HEK293 (cell line): ENCODE measurements around the gene CYP51A1.

Experiments
- CTCF ChIA-PET: fragments of 350-600 bp; formaldehyde crosslinking; extraction: SDS; loops from one replicate; lab custom pipeline; 2021; ENCODE audit warnings: antibody characterized with exemption; lab: Yijun Ruan, JAX
- POLR2A ChIA-PET: fragments of 300-600 bp; formaldehyde crosslinking; extraction: SDS; loops from one replicate; lab custom pipeline; 2020; ENCODE audit warnings: antibody characterized with exemption, inconsistent platforms; lab: Yijun Ruan, JAX
- H3K27ac ChIP-seq: fragments of 200-500 bp; sonication (Bioruptor generic); 2 replicates; pipeline ENCODE4 v1.5.1; 2014; ENCODE audit warnings: low read depth, low read length, control low read depth, inconsistent platforms; ENCODE audit errors: extremely low read depth
- H3K36me3 ChIP-seq, 2 experiments: fragments of 200-500 bp in 1 of 2; sonication (Bioruptor generic) in 1 of 2; 1 replicate in 1 of 2; 2 replicates in 1 of 2; pipeline ENCODE4 v1.5.1; 2014 to 2017; ENCODE audit warnings: inconsistent platforms in 2 of 2, low read length in 2 of 2; ENCODE audit not compliant: control insufficient read depth in 2 of 2, insufficient read depth in 1 of 2
- H3K4me1 ChIP-seq: fragments of 200-500 bp; sonication (Bioruptor generic); 2 replicates; pipeline ENCODE4 v1.5.1; 2014; ENCODE audit warnings: mild to moderate bottlenecking, low read length, inconsistent platforms; ENCODE audit not compliant: control insufficient read depth, insufficient read depth
- H3K4me3 ChIP-seq: 2 replicates; pipeline ENCODE4 v1.5.1; 2011; ENCODE audit warnings: low read depth, mild to moderate bottlenecking, control low read depth, low read length, moderate library complexity
- H3K9me3 ChIP-seq: fragments of 200-500 bp; sonication (Bioruptor generic); 2 replicates; pipeline ENCODE4 v1.5.1; 2014; ENCODE audit warnings: low read depth, low read length, inconsistent platforms; ENCODE audit not compliant: control insufficient read depth, insufficient read depth
- HIC1 ChIP-seq: fragments of 450-650 bp; formaldehyde crosslinking; IDR thresholded peaks from 2 replicates; pipeline ENCODE4 v1.5.1; 2016; ENCODE audit warnings: missing biosample characterization, missing genetic modification characterization
- HOXD13 ChIP-seq: sonication (generic); formaldehyde crosslinking; IDR thresholded peaks from 2 replicates; pipeline ENCODE4 v1.8.0; 2022; ENCODE audit warnings: missing genetic modification reagents, borderline replicate concordance
- KLF9 ChIP-seq: fragments of 450-650 bp; formaldehyde crosslinking; IDR thresholded peaks from 2 replicates; pipeline ENCODE4 v1.5.1; 2016; ENCODE audit warnings: missing biosample characterization, missing genetic modification characterization, low read depth
- OVOL3 ChIP-seq: fragments of 450-650 bp; formaldehyde crosslinking; IDR thresholded peaks from 2 replicates; pipeline ENCODE4 v1.5.1; 2016; ENCODE audit warnings: missing biosample characterization, missing genetic modification characterization
- SALL2 ChIP-seq: fragments of 450-650 bp; formaldehyde crosslinking; IDR thresholded peaks from 2 replicates; pipeline ENCODE4 v1.5.0; 2017; ENCODE audit warnings: missing biosample characterization, mild to moderate bottlenecking, missing genetic modification characterization, borderline replicate concordance
- ZBTB6 ChIP-seq: fragments of 450-650 bp; formaldehyde crosslinking; IDR thresholded peaks from 2 replicates; pipeline ENCODE4 v1.5.1; 2017; ENCODE audit warnings: missing biosample characterization, missing genetic modification characterization
- ZNF114 ChIP-seq: fragments of 450-650 bp; formaldehyde crosslinking; IDR thresholded peaks from 2 replicates; pipeline ENCODE4 v1.5.0; 2017; ENCODE audit warnings: missing biosample characterization, missing genetic modification characterization
- ZNF266 ChIP-seq: fragments of 450-650 bp; formaldehyde crosslinking; IDR thresholded peaks from 2 replicates; pipeline ENCODE4 v1.5.1; 2016; ENCODE audit warnings: missing biosample characterization, missing genetic modification characterization, low read depth
- ZNF48 ChIP-seq: fragments of 450-650 bp; formaldehyde crosslinking; IDR thresholded peaks from 2 replicates; pipeline ENCODE4 v1.5.1; 2016; ENCODE audit warnings: missing biosample characterization, missing genetic modification characterization
- ZNF529 ChIP-seq: fragments of 450-650 bp; formaldehyde crosslinking; IDR thresholded peaks from 2 replicates; pipeline ENCODE4 v1.5.1; 2017; ENCODE audit warnings: missing genetic modification characterization, missing biosample characterization; ENCODE audit not compliant: insufficient replicate concordance
- ZNF645 ChIP-seq: fragments of 450-650 bp; formaldehyde crosslinking; IDR thresholded peaks from 2 replicates; pipeline ENCODE4; 2016; ENCODE audit warnings: missing biosample characterization, missing genetic modification characterization
- ZNF777 ChIP-seq: fragments of 450-650 bp; formaldehyde crosslinking; IDR thresholded peaks from 2 replicates; pipeline ENCODE4 v1.5.1; 2017; ENCODE audit warnings: missing biosample characterization, missing genetic modification characterization, borderline replicate concordance
- TF ChIP-seq, protein P1 (sequence below): fragments of 450-650 bp; formaldehyde crosslinking; IDR thresholded peaks from 2 replicates; pipeline ENCODE4 v1.5.1; 2016; ENCODE audit warnings: missing biosample characterization, missing genetic modification characterization
- TF ChIP-seq, protein P2 (sequence below): fragments of 450-650 bp; formaldehyde crosslinking; IDR thresholded peaks from 2 replicates; pipeline ENCODE4 v1.5.1; 2016; ENCODE audit warnings: missing biosample characterization, missing genetic modification characterization, borderline replicate concordance
- TF ChIP-seq, protein P3 (sequence below): fragments of 450-650 bp; formaldehyde crosslinking; IDR thresholded peaks from 2 replicates; pipeline ENCODE4 v1.5.1; 2016; ENCODE audit warnings: missing biosample characterization, missing genetic modification characterization
- TF ChIP-seq, protein P4 (sequence below): fragments of 450-650 bp; formaldehyde crosslinking; IDR thresholded peaks from 2 replicates; pipeline ENCODE4 v1.5.1; 2016; ENCODE audit warnings: missing biosample characterization, missing genetic modification characterization, low read depth

CYP51A1 gene

DNA sequence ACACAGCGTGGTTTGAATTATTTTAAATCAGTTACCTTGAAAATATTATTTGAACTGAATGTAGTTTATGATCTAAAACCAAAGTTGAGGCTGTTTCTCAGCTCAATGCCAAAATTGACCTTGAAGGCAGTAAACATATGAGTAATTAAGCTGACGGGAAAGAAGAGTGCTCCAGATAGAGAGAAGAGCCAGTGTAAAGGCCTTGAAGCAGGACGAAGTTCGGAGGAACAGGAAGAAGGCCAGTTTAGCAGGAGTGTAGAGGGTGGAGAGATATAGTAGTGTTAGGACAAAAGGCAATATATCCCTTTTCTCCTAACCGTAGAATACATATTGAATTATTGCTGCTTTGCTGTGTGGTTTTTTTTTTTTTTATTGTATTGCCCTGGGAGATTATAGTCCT is 63.2 kb downstream of the CYP51A1 start (continued):
- TF ChIP-seq ZBTB6 = no peak
- TF ChIP-seq, protein P1, sequence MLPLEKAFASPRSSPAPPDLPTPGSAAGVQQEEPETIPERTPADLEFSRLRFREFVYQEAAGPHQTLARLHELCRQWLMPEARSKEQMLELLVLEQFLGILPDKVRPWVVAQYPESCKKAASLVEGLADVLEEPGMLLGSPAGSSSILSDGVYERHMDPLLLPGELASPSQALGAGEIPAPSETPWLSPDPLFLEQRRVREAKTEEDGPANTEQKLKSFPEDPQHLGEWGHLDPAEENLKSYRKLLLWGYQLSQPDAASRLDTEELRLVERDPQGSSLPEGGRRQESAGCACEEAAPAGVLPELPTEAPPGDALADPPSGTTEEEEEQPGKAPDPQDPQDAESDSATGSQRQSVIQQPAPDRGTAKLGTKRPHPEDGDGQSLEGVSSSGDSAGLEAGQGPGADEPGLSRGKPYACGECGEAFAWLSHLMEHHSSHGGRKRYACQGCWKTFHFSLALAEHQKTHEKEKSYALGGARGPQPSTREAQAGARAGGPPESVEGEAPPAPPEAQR = no peak
- no peak for TF ChIP-seq ZNF266 (tag by site-specific recombination)

- no peak overlapping the region for H3K4me3 ChIP-seq
- ChIA-PET POLR2A (no interaction called here), CTCF (interaction anchor here (0.6 kb wide), 1 partner anchor 14 kb away, joined by 3 read pairs; no protein-coding TSS in a partner anchor)
- H3K4me1 ChIP-seq = no peaks in the 10 kb centered on the region
- no peak overlapping the region for H3K27ac ChIP-seq
- H3K36me3 ChIP-seq = peaks cover 4 to 8% of the 10 kb centered on the region in 2 experiments; a peak in 2 of 3 replicates
- H3K9me3 ChIP-seq = no peaks in the 10 kb centered on the region
- TF ChIP-seq ZNF777 (tag by site-specific recombination) = no peak
- TF ChIP-seq, protein P1 = no peak
- TF ChIP-seq, protein P2, sequence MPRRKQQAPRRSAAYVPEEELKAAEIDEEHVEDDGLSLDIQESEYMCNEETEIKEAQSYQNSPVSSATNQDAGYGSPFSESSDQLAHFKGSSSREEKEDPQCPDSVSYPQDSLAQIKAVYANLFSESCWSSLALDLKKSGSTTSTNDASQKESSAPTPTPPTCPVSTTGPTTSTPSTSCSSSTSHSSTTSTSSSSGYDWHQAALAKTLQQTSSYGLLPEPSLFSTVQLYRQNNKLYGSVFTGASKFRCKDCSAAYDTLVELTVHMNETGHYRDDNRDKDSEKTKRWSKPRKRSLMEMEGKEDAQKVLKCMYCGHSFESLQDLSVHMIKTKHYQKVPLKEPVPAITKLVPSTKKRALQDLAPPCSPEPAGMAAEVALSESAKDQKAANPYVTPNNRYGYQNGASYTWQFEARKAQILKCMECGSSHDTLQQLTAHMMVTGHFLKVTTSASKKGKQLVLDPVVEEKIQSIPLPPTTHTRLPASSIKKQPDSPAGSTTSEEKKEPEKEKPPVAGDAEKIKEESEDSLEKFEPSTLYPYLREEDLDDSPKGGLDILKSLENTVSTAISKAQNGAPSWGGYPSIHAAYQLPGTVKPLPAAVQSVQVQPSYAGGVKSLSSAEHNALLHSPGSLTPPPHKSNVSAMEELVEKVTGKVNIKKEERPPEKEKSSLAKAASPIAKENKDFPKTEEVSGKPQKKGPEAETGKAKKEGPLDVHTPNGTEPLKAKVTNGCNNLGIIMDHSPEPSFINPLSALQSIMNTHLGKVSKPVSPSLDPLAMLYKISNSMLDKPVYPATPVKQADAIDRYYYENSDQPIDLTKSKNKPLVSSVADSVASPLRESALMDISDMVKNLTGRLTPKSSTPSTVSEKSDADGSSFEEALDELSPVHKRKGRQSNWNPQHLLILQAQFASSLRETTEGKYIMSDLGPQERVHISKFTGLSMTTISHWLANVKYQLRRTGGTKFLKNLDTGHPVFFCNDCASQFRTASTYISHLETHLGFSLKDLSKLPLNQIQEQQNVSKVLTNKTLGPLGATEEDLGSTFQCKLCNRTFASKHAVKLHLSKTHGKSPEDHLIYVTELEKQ (tag by site-specific recombination) = no peak
- TF ChIP-seq, protein P3, sequence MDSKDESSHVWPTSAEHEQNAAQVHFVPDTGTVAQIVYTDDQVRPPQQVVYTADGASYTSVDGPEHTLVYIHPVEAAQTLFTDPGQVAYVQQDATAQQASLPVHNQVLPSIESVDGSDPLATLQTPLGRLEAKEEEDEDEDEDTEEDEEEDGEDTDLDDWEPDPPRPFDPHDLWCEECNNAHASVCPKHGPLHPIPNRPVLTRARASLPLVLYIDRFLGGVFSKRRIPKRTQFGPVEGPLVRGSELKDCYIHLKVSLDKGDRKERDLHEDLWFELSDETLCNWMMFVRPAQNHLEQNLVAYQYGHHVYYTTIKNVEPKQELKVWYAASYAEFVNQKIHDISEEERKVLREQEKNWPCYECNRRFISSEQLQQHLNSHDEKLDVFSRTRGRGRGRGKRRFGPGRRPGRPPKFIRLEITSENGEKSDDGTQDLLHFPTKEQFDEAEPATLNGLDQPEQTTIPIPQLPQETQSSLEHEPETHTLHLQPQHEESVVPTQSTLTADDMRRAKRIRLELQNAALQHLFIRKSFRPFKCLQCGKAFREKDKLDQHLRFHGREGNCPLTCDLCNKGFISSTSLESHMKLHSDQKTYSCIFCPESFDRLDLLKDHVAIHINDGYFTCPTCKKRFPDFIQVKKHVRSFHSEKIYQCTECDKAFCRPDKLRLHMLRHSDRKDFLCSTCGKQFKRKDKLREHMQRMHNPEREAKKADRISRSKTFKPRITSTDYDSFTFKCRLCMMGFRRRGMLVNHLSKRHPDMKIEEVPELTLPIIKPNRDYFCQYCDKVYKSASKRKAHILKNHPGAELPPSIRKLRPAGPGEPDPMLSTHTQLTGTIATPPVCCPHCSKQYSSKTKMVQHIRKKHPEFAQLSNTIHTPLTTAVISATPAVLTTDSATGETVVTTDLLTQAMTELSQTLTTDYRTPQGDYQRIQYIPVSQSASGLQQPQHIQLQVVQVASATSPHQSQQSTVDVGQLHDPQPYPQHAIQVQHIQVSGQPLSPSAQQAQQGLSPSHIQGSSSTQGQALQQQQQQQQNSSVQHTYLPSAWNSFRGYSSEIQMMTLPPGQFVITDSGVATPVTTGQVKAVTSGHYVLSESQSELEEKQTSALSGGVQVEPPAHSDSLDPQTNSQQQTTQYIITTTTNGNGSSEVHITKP (tag by site-specific recombination) = no peak
- no peak for TF ChIP-seq SALL2 (tag by site-specific recombination)
- no peak for TF ChIP-seq ZNF48 (tag by site-specific recombination)
- TF ChIP-seq ZNF645 (tag by site-specific recombination) = no peak
- no peak for TF ChIP-seq ZNF529
- no peak for TF ChIP-seq OVOL3 (tag by site-specific recombination)
- TF ChIP-seq HOXD13 (CRISPR knock-in tag) = no peak
- no peak for TF ChIP-seq HIC1 (tag by site-specific recombination)
- TF ChIP-seq KLF9 (tag by site-specific recombination) = no peak
- TF ChIP-seq, protein P4, sequence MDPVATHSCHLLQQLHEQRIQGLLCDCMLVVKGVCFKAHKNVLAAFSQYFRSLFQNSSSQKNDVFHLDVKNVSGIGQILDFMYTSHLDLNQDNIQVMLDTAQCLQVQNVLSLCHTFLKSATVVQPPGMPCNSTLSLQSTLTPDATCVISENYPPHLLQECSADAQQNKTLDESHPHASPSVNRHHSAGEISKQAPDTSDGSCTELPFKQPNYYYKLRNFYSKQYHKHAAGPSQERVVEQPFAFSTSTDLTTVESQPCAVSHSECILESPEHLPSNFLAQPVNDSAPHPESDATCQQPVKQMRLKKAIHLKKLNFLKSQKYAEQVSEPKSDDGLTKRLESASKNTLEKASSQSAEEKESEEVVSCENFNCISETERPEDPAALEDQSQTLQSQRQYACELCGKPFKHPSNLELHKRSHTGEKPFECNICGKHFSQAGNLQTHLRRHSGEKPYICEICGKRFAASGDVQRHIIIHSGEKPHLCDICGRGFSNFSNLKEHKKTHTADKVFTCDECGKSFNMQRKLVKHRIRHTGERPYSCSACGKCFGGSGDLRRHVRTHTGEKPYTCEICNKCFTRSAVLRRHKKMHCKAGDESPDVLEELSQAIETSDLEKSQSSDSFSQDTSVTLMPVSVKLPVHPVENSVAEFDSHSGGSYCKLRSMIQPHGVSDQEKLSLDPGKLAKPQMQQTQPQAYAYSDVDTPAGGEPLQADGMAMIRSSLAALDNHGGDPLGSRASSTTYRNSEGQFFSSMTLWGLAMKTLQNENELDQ (tag by site-specific recombination) = no peak
- no peak for TF ChIP-seq ZNF114 (tag by site-specific recombination)
These were observed 69.7 kb downstream of the CYP51A1 start for GRCh38 chr7:92064438-92065029.
